ENCODE data around the gene ACSM5. TPM values are rescaled to one million over a fixed set of nuclear protein-coding genes. Genes with fewer than 3 reads are reported as not detected.
A peak's percentile ranks its signal among the peaks of the same experiment; 100 is the strongest.

Gene ACSM5, protein sequence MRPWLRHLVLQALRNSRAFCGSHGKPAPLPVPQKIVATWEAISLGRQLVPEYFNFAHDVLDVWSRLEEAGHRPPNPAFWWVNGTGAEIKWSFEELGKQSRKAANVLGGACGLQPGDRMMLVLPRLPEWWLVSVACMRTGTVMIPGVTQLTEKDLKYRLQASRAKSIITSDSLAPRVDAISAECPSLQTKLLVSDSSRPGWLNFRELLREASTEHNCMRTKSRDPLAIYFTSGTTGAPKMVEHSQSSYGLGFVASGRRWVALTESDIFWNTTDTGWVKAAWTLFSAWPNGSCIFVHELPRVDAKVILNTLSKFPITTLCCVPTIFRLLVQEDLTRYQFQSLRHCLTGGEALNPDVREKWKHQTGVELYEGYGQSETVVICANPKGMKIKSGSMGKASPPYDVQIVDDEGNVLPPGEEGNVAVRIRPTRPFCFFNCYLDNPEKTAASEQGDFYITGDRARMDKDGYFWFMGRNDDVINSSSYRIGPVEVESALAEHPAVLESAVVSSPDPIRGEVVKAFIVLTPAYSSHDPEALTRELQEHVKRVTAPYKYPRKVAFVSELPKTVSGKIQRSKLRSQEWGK
- total RNA-seq = 1 to 10 TPM in 1 of 2 donors, under 1 TPM in 1; 0.40 to 1.5 TPM
- long read RNA-seq = 0 reads

DNA sequence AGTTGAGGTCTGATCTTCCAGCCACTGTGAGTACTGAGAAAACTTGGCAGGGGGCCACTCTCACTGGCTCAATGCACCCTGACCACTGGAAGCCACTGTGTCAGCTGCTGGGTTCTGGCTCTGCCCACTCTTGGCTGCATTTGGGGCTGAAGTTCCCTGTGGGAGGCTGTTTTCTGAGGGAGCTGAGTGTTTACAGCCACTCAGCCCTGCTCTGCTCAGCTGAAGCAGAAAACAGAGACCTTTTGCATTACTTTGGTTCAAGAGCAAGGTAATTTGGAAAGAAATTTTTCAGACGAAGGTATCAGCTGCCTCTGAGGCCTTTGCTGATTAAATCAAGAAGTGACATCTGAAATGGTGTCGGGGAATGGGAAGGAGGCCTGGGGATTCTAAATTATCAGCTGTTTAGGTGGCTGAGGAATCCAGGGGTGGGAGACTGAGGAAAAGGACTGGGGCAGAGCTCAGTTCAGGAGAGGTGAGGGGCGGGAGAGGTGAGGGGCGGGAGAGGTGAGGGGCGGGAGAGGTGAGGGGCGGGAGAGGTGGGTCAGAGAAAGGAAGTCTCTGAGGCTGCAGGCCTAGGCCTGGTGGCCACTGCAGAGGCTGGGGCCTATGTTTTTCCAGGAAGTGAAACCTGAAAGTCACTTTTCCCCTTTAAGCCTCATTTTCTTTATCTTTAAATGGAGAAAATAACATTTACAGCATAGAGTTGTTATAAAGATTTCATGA, at the start of gene ACSM5:
Gene ACSM5, plus strand, starts transcription at position 137 of the 723 bp plus-strand sequence. CDS start 1,951 bp downstream, outside the sequence.
- intact Hi-C loops (cut with DNase I, micrococcal nuclease) = no loop called here
- ATAC-seq = no peak
- peak; percentile 37 to 47 for DNase-seq

DNA sequence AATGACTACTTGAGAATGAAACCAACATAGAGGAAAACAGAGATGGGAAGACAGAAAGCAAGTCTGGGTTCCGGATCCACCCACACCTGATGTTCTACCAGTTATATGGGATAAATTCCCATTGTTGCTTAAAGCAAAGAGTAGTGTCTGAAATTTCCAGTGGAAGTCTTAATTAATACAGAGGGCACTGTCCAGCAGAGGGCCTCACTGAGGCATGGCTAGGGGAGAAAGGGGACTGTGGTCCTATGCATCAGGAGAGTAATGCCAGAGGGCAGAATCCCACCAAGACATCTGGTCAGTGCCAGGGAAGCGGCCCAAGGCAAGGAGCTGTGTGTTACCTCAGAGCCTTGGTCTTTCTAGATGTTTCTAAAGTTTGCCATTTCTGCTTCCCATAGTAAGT, 49.3 kb upstream of the ACSM5 start:
- ATAC-seq = no peak
- no peak for DNase-seq
- intact Hi-C loops (cut with DNase I, micrococcal nuclease) = no loop called here

DNA sequence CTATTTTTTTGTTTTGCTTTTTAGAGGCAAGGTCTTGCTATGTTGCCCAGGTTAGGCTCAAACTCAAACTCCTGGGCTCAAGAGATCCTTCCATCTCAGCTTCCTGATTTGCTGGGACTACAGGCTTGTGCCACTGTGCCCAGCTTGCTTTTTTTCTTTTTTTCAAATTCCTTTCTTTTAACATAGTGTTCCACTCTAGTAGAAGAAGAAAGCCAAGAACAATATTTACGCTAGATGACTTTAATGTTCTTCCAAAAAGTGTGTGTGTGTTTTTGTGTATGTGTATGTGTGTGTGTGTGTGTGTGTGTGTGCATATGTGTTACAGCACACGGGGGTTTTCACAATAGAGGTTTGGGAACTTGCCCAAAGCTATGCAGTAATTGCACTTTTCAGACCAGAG, 46.1 kb upstream of the ACSM5 start:
- no peak for DNase-seq
- no peak for ATAC-seq
- intact Hi-C loops (cut with DNase I, micrococcal nuclease) = no loop called here

DNA sequence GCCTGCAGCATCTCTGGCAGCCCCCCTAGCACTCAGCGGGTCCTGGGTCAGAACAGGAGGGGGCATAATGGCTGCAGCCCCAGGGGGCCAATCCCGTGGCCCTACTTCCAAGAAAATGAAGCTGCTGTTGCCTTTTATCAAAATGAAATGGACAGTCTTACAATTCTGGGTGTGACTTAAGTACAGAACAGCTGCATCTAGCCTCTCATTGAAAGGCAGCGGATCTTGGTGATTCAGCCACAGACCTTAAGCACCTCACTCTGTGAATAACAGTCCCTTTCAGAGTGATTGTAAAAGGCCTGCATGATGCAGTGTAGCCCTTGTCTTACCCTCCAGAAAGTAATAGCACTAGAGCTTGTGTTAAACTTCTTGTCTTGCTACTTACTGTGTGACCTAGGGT, 45.3 kb upstream of the ACSM5 start:
- intact Hi-C loops (cut with DNase I, micrococcal nuclease) = no loop called here
- DNase-seq (no peak), ATAC-seq (no peak)

DNA sequence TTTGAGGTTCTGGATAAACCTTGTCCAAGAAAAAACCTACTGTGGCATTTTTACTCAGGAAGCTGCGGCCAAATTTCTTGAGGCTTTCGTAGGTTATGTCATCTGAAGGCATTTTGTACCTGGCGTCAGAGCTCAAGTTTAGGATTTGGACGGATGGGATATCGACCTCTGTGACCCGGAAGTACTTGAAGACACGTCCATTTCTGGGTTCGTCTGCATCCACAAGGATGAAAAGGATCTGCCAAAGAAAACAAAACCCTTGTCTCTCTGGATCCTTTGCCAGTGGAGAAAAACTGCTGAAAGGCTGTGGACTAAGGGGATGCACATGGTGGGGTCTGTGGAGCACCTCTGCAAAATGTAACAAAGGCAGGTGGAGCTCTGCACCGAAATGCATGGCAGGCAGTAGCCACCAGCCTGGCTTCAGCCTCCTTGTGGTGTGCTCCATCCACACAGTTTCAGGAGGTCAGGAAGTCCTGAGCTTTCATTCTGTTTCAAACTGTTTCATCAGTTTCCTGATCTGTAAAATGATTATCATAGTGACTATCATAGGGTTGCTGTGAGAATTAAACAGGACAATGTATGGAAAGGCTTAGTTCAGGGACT, 39.8 kb upstream of the ACSM5 start:
- ATAC-seq = no peak
- intact Hi-C loops (cut with DNase I, micrococcal nuclease) = loop anchor here in 1 of 2 donors (5.0 kb wide), 1 partner anchor 387 kb away; no protein-coding TSS in a partner anchor
- no peak for DNase-seq

DNA sequence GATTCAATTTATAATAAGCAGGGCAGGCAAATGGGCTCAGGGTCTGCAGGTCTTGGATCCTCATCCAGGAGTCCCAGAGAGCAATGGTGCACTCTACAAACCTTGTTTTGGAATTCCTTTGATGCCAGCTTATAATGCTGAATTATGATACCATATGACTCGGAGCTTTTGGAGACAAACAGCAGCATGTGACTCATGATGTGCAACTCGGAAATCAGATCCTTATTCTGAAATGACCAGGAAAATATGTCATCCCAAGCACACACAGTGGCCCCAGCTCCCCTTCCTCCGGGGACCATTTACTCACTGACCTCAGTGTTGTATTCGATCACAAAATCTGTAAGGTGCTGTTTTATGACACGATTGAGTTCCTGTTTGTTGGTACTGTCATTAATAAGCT, 36.6 kb upstream of the ACSM5 start:
- no peak for DNase-seq
- intact Hi-C loops (cut with DNase I, micrococcal nuclease) = no loop called here
- ATAC-seq = no peak

DNA sequence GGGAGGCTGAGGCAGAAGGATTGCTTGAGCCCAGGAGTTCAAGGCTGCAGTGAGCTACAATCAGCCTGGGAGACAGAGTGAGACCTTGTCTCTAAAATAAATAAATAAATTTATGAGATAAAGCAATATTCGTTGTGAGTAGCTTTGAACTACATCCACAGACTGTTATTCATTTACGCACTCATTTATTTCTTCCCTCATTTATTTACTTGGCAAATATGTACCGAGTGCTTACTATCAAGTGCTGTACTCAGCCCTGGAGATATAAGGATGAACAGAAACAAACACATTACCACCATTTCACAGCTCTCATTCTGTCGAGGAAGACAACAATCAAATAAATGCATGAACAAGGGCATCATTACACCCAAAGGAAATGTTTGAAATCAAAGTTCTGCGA, 32.2 kb upstream of the ACSM5 start:
- DNase-seq (no peak), ATAC-seq (no peak)
- intact Hi-C loops (cut with DNase I, micrococcal nuclease) = no loop called here

DNA sequence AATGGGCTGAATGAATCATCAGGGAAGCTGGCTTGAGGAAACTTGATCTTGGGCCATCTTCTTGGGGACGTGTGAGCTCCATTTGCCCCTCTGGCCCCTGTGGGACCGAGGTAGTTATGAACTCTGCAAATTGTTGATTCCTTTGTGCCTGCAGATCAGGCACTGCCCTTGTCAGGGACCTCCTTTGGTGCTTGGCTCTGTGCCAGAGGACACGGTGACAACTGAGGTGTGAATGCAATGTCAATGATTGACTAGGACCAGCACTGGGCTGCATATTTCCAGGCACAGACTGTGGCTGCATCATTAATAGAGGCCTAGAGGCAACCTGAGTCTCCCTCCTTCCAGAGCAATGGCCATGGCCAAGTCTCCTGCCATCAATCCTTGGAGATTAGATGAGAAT, 28.6 kb upstream of the ACSM5 start:
- intact Hi-C loops (cut with DNase I, micrococcal nuclease) = loop anchor here in 1 of 2 donors (10.0 kb wide), 1 partner anchor 476 kb away; no protein-coding TSS in a partner anchor
- ATAC-seq (no peak), DNase-seq (no peak)

DNA sequence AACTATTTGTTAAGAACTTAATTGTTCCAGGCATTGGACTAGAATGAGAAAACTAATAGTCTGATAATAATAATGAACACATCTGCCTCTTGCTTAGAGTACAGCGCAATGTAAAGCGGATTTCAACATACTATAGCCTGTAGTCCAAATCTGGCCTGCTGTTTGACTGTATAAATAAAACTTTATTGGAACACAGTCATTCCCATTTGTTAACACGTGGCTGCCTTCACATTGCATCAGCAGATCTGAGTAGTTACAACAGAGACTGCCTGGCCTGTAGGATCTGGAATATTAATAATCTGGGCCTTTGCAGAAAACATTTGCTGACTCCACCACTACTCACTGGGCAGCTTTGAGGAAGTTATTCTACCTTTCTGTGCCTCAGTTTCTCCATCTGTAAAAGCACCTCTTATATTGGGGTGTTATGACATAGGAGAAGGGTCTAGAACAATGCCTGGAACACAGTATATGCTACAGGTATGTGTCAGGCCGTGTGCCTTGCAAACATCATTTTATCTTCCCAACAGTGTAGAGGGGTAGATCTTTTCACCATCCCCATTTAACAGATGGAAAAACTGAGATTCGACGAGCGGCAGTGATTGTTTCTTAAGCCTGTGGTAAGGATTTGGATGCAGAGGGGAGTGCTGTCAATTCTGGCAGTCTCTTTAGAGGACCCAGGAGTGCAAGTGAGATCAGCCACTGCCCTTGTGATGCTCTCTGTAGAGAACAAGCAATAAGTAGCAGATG, 27.0 kb upstream of the ACSM5 start:
- ATAC-seq = no peak
- no peak for DNase-seq
- intact Hi-C loops (cut with DNase I, micrococcal nuclease) = loop anchor here in 1 of 2 donors (10.0 kb wide), 1 partner anchor 478 kb away; no protein-coding TSS in a partner anchor

DNA sequence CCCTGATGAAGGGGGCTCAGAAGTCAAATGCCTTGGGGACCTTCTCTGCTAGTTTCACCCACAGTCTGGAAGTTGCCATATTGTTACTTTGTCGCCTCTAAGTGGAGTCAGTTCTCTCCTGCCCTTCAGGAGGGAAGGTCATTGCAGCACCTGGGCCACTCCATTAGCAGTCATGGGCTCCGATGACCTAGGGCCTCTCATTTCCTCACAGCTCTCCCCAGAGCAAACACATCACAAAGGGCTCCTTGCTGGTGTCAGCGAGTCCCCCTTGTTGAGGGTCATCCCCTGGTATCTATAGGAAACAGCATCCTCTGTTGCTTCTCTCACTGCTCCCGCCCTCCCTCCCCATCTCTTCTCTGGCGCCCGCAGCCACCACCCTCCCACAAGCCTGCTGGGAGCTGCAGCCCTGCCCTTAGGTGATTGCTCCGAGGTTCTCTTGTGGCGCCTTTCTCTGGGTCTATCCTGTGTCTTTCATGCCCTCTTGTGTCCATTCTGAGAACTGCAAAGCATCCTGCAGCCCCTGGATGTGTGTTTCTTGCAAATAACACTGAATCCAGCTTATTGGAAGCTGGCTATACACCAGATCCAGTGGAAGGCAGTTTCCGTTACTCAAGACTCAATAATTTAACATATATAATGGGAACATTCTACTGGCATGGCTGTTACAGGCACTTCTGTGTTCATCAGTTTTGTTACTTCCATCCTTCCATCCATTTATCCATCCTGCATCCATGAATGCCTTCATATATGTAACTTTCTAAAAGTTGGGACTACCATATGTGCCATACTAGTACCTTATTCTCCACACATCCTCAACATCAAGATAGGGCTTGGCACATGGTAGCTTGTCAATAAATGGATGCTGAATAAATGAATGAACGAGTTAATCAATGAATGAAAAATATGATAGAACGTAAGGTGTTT, 26.0 kb upstream of the ACSM5 start:
- DNase-seq = peak; percentile 28 to 50
- intact Hi-C loops (cut with DNase I, micrococcal nuclease) = loop anchor here in 1 of 2 donors (10.0 kb wide), 1 partner anchor 479 kb away; no protein-coding TSS in a partner anchor
- peak; percentile 97 for ATAC-seq

DNA sequence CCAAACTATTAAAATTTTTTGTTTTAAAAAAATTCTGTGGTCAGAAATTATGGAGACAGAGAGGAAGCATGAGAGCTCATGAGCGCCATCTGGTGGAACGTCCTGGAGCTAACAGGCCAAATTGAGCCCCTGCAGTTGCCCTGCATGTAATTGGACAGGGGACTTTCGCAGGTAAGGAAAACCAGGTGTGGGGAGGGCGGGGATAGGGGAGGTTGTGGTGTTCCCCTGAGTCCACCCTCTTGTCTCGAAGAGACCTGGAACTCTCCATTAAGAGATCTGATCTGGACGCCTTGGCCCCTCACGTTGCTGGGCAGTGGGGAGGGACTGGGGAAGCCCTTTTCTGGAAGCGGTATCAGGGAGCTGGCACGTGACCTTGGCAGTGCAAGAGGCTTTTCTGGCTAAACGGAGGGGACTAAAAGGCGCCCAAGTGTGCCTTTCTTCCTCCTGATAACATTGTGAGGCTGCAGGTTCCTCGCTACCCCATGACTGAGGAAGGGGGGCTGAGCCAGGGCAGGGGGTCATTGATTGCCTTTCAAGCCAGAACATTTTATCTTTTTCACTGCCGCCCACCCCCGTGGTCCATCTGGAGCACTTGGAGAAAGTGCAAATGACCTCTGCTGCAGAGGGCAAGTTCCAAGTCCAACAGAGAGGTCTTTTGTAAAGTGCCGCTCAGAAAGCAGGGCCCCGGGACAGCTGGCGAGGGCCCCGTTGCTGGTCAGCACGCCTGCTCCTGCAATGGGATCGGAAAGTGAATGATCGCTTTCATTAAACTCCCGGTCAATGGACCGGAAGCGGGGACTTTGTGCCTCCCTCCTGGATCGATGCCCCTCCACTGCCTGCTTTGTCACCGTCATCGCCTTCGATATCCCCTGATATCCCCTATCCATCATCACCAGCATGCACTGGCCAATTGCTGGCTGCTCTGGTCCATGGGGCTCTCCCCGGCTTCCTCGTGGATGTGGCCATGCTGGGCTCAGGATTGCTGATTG, 23.2 kb upstream of the ACSM5 start:
- intact Hi-C loops (cut with DNase I, micrococcal nuclease) = loop anchor here (5.0 to 10.0 kb wide), 2 partner anchors 479 to 481 kb away; no protein-coding TSS in a partner anchor
- ATAC-seq (peak; percentile 49), DNase-seq (peak in 1 of 2 donors; percentile 72)

DNA sequence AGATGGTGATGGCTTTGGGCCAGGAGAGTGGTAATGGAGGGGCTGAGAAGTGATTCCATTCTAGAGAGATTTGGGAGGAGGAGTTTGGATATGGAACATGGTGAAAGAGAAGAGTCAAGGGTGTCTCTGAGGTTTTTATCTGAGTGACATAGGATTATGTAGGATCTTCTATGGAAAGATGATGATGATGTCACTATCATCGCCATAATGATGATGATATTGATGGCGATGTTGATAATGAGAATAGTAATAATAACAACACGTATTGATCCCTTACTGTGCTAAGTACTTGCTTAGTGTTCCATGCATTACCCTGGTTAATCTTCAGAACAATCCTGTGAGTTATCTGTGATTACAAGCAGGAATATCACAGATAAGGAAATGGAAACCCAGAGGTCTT, 21.4 kb upstream of the ACSM5 start:
- ATAC-seq (no peak), DNase-seq (no peak)
- intact Hi-C loops (cut with DNase I, micrococcal nuclease) = loop anchor here (5.0 to 10.0 kb wide), 2 partner anchors 481 to 483 kb away; no protein-coding TSS in a partner anchor

DNA sequence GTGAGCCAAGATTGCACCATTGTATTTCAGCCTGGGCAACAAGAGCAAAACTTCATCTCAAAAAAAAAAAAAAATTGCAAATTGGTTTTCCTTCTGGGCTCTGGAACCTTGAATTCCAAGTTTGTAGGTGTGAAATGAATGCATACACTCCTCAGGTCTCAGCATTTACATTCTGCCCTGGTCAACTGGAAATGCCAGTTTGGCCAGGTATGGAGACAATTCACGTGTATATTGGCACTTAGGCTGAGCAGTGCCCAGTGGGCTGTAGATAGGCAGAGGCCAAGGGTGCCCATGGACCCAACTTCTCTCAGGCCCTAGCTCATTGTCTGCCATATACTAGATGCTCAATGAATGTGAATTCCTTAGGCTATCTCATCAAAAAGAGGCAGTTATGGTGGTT, 20.5 kb upstream of the ACSM5 start:
- DNase-seq = no peak
- no peak for ATAC-seq
- intact Hi-C loops (cut with DNase I, micrococcal nuclease) = loop anchor here (5.0 to 10.0 kb wide), 2 partner anchors 482 to 484 kb away; no protein-coding TSS in a partner anchor

DNA sequence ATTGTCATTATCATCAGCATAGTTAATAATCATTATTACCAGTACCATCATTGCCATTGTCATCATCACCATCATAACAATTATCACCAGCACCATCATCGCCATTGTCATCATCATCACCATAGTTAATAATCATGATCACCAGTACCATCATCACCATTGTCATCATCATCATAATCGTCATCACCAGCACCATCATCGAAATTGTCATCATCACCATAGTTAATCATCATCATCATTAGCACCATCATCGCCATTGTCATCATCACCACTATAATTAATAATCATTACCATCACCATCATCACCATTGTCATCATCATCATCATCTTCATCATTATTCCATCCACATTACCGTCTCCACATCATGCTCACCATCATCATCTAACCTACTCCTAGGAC, 18.3 kb upstream of the ACSM5 start:
- ATAC-seq (no peak), DNase-seq (no peak)
- intact Hi-C loops (cut with DNase I, micrococcal nuclease) = no loop called here

DNA sequence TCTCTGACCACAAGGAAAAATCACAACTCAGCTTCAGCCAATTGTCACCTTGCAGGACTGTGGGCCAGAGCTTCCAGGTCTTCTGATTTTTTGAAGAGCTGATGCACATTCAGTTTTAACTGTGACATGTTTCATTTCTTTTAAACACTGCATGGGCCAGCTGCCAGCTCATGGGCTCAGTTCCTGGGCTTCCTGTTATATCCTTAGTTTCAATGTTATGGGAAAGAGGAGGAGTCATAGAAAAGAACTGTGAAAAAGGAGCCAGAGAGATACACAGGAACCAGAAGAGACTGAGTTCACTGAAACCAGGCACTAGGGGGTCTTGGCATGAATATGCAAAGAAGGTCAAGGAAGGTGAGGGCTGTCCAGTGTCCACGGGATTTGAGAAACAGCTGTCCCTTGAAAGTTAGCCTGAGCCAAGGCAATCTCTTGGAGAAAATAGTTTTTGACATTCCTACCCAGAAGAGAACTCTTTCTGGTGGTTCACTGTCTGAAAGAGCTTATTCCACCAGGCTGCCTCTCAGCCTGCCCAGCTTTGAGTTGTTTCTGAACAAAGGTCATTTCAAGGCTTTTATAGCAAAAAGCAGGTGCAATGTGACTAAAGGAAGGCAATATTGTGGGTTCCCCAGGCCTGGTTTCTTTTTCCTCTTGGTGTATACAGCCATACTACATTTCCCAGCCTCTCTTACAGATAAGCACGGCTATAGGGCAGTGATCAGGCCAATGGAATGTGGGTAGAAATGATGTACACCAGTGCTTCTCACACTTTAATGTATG, 15.3 kb upstream of the ACSM5 start:
- intact Hi-C loops (cut with DNase I, micrococcal nuclease) = no loop called here
- DNase-seq = peak; percentile 32 to 45

More for the DNA sequence above, 15.3 kb upstream of the ACSM5 start:
- peak; percentile 74 for ATAC-seq

Measured in left colon (tissue), 2 donors.